ENCODE results near the gene RGS3.

DNA sequence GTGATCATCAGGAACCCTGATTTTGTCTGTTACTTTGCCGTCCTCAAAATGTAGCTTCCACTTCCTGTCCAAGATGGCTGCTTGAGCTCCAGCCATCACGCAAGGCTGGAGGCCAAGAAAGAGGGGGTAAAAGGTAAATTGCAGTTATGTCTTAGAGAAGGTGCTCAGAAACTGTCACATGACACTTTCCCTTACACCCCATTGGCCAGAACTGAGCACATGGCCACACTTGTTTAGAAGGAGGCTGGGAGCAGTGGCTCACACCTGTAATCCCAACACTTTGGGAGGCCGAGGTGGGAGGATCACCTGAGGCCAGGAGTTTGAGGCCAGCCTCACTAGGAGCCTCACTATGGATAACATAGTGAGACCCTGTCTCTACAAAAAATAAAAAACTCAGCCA lies 140.9 kb downstream of the RGS3 start:
- TF ChIP-seq, protein P1, sequence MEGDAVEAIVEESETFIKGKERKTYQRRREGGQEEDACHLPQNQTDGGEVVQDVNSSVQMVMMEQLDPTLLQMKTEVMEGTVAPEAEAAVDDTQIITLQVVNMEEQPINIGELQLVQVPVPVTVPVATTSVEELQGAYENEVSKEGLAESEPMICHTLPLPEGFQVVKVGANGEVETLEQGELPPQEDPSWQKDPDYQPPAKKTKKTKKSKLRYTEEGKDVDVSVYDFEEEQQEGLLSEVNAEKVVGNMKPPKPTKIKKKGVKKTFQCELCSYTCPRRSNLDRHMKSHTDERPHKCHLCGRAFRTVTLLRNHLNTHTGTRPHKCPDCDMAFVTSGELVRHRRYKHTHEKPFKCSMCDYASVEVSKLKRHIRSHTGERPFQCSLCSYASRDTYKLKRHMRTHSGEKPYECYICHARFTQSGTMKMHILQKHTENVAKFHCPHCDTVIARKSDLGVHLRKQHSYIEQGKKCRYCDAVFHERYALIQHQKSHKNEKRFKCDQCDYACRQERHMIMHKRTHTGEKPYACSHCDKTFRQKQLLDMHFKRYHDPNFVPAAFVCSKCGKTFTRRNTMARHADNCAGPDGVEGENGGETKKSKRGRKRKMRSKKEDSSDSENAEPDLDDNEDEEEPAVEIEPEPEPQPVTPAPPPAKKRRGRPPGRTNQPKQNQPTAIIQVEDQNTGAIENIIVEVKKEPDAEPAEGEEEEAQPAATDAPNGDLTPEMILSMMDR (conservative IDR thresholded peaks at IDR 0.05; ENCODE audit: low read length): no peak
- TF ChIP-seq EZH2phosphoT487 (IDR thresholded peaks at IDR 0.05; ENCODE audit: borderline replicate concordance, low read depth, low read length): no peak
